HepG2 (cell line): ENCODE results near the gene IL11RA. TPM values are rescaled to one million over a fixed set of nuclear protein-coding genes. Genes with fewer than 3 reads are reported as not detected.

Experiments used
- CAMTA2 ChIP-seq: sonication (generic); formaldehyde crosslinking; IDR thresholded peaks from 2 replicates; pipeline ENCODE4 v1.4.0; 2020; ENCODE audit warnings: mild to moderate bottlenecking, missing genetic modification reagents, borderline replicate concordance
- CREB1 ChIP-seq, 2 experiments: fragments of 450-650 bp in 1 of 2; IDR thresholded peaks; 2 replicates each; pipeline ENCODE4 v1.6.1; 2016 to 2017; ENCODE audit warnings: control low read depth in 1 of 2, mild to moderate bottlenecking in 1 of 2, missing compliant biosample characterization in 1 of 2, missing genetic modification characterization in 1 of 2
- MTA3 ChIP-seq: sonication (generic); formaldehyde crosslinking; IDR thresholded peaks from 2 replicates; pipeline ENCODE4 v1.4.0; 2020; ENCODE audit warnings: missing genetic modification reagents
- MTF1 ChIP-seq: sonication (generic); formaldehyde crosslinking; IDR thresholded peaks from 2 replicates; pipeline ENCODE4 v1.5.0; 2020; ENCODE audit warnings: missing genetic modification reagents
- RFXANK ChIP-seq: IDR thresholded peaks from 2 replicates; pipeline ENCODE4 v1.6.1; 2016
- ZNF143 ChIP-seq: sonication (generic); formaldehyde crosslinking; IDR thresholded peaks from 2 replicates; pipeline ENCODE4 v1.4.0; 2020; ENCODE audit warnings: missing genetic modification reagents
- polyA plus RNA-seq, 8 experiments: library from polyadenylated mRNA; depleted of rRNA in 3 of 8; stranded (reverse) in 7 of 8; unstranded in 1 of 8; fragments of >200 nt; fragmentation: Illumina TruSeq in 4 of 8; extraction: Trizol in 4 of 8; gene quantifications; 2 replicates each; pipeline versions ENCODE4 v1.2.1 to v1.2.3, GENCODE V29; 2011 to 2016; ENCODE audit warnings: low read depth in 4 of 8, missing spikeins in 1 of 8, mixed read lengths in 1 of 8; ENCODE audit not compliant: insufficient read depth in 1 of 8
- total RNA-seq, 5 experiments: library from RNA; depleted of rRNA; stranded (reverse); fragments of >200 nt; fragmentation: Illumina TruSeq; extraction: Trizol; gene quantifications; 2 replicates each; pipeline ENCODE4 v1.2.3, GENCODE V29; 2016; ENCODE audit warnings: low read depth in 1 of 5
- TF ChIP-seq, protein P1 (sequence below): IDR thresholded peaks from 2 replicates; pipeline ENCODE4 v1.6.1; 2016; ENCODE audit warnings: missing compliant biosample characterization, missing genetic modification reagents, borderline replicate concordance
- TF ChIP-seq, protein P2 (sequence below): sonication (generic); formaldehyde crosslinking; IDR thresholded peaks from 2 replicates; pipeline ENCODE4 v1.8.0; 2022; ENCODE audit warnings: missing genetic modification reagents, mild to moderate bottlenecking, inconsistent platforms, borderline replicate concordance
- TF ChIP-seq, protein P3 (sequence below): sonication (generic); formaldehyde crosslinking; IDR thresholded peaks from 2 replicates; pipeline ENCODE4 v1.5.0; 2020; ENCODE audit warnings: mild to moderate bottlenecking, missing genetic modification reagents

Gene IL11RA
- total and polyA plus RNA-seq, 2 of the 13 experiments (the other 11 are each of a cell fraction or from before 2014, with no cell fraction given), result 2.0 to 4.2 TPM

DNA sequence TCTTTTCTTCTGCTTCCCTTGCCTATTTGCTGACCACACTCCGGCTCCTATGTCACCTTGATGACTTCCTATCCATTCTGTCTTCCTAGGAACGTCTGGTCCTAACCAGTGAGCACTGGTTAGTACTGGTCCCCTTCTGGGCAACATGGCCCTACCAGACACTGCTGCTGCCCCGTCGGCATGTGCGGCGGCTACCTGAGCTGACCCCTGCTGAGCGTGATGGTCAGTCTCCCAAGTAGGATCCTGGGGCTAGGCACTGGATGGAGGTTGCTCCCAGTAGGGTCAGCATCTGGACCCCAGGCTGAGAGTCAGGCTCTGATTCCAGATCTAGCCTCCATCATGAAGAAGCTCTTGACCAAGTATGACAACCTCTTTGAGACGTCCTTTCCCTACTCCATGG lies 3.3 kb upstream of the IL11RA start (continued):
- TF ChIP-seq CAMTA2, result no peak
- TF ChIP-seq, protein P1, sequence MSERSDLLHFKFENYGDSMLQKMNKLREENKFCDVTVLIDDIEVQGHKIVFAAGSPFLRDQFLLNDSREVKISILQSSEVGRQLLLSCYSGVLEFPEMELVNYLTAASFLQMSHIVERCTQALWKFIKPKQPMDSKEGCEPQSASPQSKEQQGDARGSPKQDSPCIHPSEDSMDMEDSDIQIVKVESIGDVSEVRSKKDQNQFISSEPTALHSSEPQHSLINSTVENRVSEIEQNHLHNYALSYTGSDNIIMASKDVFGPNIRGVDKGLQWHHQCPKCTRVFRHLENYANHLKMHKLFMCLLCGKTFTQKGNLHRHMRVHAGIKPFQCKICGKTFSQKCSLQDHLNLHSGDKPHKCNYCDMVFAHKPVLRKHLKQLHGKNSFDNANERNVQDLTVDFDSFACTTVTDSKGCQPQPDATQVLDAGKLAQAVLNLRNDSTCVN (CRISPR knock-in tag), result no peak
- no peak for TF ChIP-seq RFXANK
- no peak for TF ChIP-seq ZNF143 (CRISPR knock-in tag)
- TF ChIP-seq, protein P2, sequence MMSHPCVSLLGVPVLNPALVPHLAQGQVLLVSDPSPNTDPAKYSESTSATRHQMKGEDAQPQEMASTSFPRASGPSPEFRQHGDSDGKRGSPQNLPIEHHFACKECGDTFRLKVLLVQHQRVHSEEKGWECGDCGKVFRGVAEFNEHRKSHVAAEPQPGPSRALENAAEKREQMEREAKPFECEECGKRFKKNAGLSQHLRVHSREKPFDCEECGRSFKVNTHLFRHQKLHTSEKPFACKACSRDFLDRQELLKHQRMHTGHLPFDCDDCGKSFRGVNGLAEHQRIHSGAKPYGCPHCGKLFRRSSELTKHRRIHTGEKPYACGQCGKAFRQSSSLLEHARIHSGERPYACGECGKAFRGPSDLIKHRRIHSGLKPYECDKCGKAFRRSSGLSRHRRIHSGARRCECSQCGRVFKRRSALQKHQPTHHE (CRISPR knock-in tag), result no peak
- TF ChIP-seq, protein P3, sequence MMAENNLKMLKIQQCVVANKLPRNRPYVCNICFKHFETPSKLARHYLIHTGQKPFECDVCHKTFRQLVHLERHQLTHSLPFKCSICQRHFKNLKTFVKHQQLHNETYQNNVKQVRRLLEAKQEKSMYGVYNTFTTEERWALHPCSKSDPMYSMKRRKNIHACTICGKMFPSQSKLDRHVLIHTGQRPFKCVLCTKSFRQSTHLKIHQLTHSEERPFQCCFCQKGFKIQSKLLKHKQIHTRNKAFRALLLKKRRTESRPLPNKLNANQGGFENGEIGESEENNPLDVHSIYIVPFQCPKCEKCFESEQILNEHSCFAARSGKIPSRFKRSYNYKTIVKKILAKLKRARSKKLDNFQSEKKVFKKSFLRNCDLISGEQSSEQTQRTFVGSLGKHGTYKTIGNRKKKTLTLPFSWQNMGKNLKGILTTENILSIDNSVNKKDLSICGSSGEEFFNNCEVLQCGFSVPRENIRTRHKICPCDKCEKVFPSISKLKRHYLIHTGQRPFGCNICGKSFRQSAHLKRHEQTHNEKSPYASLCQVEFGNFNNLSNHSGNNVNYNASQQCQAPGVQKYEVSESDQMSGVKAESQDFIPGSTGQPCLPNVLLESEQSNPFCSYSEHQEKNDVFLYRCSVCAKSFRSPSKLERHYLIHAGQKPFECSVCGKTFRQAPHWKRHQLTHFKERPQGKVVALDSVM, result no peak
- TF ChIP-seq MTA3 (CRISPR knock-in tag), result no peak
- TF ChIP-seq CREB1 (IDR thresholded peaks at IDR 0.05), result no peak
- TF ChIP-seq CREB1 (CRISPR knock-in tag; IDR thresholded peaks at IDR 0.05), result no peak
- no peak for TF ChIP-seq MTF1 (CRISPR knock-in tag)
